GM18520 (cell line): ENCODE results near the gene RAB37.
A peak's percentile ranks its signal among the peaks of the same experiment; 100 is the strongest.

ENCODE experiments used
- ATAC-seq: cut with Tn5 transposase; IDR thresholded peaks from one replicate; pipeline ENCODE4 v1.9.1; 2021; ENCODE audit not compliant: unreplicated experiment

The RAB37 gene

GRCh38 chr17:74728033-74728701 lies 8.9 kb upstream of the RAB37 start:
- no peak for ATAC-seq

GRCh38 chr17:74728702-74729075 lies 8.4 kb upstream of the RAB37 start:
- ATAC-seq, result no peak

- no peak for ATAC-seq
Measured at GRCh38 chr17:74729368-74729767, 7.7 kb upstream of the RAB37 start.

GRCh38 chr17:74729866-74730265 lies 7.2 kb upstream of the RAB37 start:
- ATAC-seq, result no peak

GRCh38 chr17:74730491-74731346 lies 6.3 kb upstream of the RAB37 start:
- no peak for ATAC-seq

- ATAC-seq, result no peak
Measured at GRCh38 chr17:74731347-74731605, 5.8 kb upstream of the RAB37 start.

- no peak for ATAC-seq
Measured at GRCh38 chr17:74732042-74732867, 4.8 kb upstream of the RAB37 start.

GRCh38 chr17:74733365-74734122 lies 3.5 kb upstream of the RAB37 start:
- ATAC-seq, result no peak

- ATAC-seq, result no peak
Measured at GRCh38 chr17:74734256-74734655, 2.8 kb upstream of the RAB37 start.

GRCh38 chr17:74737299-74738050 lies 419 bp downstream of the RAB37 start:
- ATAC-seq, result no peak

GRCh38 chr17:74738051-74738996 lies 1.3 kb downstream of the RAB37 start:
- peak; percentile 34 for ATAC-seq

- no peak for ATAC-seq
Measured at GRCh38 chr17:74739227-74739831, 2.3 kb downstream of the RAB37 start.

GRCh38 chr17:74740173-74740572 lies 3.1 kb downstream of the RAB37 start:
- ATAC-seq, result no peak

- ATAC-seq, result no peak
Measured at GRCh38 chr17:74740641-74741387, 3.8 kb downstream of the RAB37 start.

GRCh38 chr17:74742153-74742515 lies 5.1 kb downstream of the RAB37 start:
- peak; percentile 37 for ATAC-seq

GRCh38 chr17:74742978-74743545 lies 6.0 kb downstream of the RAB37 start:
- ATAC-seq, result no peak

GRCh38 chr17:74743755-74744154 lies 6.7 kb downstream of the RAB37 start:
- ATAC-seq, result no peak

- no peak for ATAC-seq
Measured at GRCh38 chr17:74744349-74744713, 7.3 kb downstream of the RAB37 start.
